Dermis microvascular lymphatic vessel endothelial cell (primary cell): ENCODE data around the gene NOS2. TPM values are rescaled to one million over a fixed set of nuclear protein-coding genes. Genes with fewer than 3 reads are reported as not detected.

ENCODE experiments used
- DNase-seq, 2 donors: peaks; one replicate each; pipeline versions ENCODE4 v3.0.0 to v3.0.0-alpha.2; 2010; ENCODE audit warnings: low read depth in 2 of 2
- total RNA-seq: library from RNA; depleted of rRNA; stranded (reverse); fragments of >200 nt; gene quantifications from 2 replicates; pipeline ENCODE4 v1.2.1, GENCODE V29; 2014

Gene NOS2
- total RNA-seq, 1 donor from 2014 or later = 0.77 TPM

DNA sequence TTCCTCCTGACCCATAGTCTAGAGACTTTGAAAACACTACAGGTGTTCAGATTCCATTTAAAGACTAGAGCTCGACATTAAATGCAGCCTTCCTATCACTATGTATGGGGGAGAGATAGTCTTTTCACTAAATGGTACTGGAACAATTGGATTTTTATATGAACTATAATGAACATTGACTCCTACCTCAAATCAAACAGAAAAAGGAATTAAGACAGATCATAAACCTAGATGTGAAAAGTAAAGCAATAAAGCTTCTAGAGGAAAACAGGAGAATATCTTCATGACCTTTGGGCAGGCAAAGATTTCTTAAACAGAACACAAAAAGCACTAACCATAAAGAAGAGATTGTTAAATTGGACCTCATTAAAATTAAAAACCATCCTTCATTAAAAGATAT, 18.8 kb upstream of the NOS2 start:
- no peak for DNase-seq

DNA sequence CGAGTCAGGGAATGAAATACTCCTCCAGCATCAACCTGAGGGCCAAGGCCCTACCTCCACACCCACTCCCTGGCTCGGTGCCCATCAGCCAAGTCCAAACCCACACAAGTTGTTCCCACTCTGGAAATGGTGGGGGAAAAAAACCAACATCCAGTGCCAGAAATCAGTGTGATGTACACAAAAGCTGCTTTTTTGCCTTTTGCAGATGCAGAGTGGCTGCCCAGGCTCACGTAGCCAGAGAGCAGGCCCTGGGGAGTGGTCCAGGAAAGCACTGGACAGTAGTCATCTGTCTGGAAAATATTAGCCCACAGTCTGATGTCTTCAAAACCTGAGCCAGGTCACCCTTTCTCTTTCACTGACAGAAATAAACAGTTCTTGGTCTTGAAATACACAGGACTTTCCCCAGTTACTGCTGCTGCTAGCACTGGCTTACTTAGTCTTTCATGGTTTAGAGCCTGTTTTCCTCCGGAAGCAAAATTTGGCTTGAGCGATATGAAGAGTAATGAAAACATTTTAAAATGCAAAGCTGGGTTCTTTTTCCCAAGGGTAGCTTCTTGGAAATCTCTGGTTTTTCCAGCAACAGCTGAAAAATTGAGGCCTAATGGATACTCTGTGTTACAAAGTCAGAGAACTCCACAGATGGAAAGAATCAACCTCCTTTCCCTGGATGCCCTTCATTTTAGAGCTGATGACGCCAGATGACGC, 18.2 kb upstream of the NOS2 start:
- DNase-seq = no peak

DNA sequence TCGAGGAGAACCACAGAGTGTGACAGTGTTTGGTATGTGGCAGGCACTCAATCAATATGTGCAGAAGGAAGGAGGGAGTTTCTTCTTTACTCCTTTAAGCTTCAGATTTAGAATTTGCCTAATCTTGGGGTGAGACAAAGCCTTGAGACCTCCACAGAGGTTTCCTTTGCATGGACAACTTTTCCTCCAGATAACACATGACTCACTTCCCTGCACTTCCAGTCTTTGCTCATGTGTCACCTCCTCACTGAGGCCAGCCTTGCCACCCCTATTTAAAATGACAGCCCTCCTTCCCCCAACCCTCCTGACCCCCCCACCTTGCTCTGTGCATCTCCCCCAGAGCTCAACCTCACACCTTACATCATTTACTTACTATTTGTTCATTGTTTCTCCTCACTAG, 17.4 kb upstream of the NOS2 start:
- DNase-seq = peak in 1 of 2 donors; percentile 64

DNA sequence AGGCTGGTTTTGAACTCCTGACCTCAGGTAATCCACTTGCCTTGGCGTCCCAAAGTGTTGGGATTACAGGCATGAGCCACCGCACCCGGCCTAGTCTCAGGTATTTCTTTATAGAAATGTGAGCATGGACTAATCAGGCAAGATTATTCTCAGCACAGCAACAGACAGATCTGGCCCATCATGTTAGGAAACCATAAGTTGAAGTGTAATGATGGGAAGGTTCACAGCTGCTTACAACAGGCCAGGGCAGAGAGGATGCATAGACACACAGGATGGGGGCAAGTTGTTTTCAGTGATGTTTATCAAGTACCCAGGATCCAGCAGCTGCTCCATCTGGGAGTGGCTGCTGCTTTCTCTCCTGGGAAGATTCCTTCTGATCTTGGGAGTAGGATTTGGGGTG, 16.6 kb upstream of the NOS2 start:
- no peak for DNase-seq

DNA sequence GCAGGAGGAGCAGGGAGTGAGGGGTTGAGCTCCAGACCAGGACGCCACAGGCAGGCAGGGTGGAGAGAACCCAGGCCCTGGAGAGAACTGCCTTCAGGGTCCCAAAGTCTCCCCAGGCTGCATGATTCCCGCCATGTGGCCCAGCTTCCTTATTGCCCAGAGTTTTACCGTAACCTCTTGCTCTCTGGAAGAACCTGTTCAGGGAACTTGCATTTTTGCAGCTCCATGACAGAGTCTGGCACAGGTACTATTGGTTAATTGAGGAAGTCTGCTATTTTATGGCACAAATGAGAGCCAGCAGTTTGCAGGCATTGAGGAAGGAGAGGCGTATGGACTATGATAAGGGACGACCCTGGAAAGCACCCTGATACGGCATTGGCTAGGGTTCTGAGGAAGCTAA, 11.6 kb upstream of the NOS2 start:
- no peak for DNase-seq

DNA sequence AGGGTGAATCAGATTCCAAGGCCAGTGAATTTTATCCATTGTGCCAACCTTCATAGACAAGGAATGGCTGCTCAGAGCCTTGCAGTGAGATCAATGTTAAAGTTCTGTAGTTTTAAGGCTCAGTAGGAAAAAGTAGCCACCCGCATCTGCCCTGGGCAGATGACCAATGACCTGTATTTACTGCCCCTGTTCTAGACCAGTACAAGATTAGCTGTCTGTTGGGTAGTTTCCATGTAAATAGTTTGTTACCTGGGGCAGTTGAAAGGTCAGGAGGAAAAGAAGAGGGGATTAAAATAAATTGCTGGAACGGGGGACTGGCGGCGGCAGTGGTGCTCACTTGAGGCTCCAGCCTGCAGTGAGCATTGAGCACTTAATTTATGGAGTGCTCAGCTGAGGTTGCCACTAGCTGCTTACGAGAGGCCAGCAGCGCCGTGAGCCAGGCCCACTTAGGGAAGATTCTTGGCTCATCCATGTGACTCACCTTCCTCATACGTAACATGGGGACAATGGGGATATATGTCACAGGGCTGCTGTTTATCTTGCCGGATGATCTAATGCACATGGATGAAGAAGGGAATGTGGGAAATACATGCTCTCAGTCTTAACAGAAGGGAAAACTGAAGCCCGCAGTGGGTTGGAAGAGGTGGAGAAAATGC, 10.7 kb upstream of the NOS2 start:
- peak in 1 of 2 donors; percentile 44 for DNase-seq

DNA sequence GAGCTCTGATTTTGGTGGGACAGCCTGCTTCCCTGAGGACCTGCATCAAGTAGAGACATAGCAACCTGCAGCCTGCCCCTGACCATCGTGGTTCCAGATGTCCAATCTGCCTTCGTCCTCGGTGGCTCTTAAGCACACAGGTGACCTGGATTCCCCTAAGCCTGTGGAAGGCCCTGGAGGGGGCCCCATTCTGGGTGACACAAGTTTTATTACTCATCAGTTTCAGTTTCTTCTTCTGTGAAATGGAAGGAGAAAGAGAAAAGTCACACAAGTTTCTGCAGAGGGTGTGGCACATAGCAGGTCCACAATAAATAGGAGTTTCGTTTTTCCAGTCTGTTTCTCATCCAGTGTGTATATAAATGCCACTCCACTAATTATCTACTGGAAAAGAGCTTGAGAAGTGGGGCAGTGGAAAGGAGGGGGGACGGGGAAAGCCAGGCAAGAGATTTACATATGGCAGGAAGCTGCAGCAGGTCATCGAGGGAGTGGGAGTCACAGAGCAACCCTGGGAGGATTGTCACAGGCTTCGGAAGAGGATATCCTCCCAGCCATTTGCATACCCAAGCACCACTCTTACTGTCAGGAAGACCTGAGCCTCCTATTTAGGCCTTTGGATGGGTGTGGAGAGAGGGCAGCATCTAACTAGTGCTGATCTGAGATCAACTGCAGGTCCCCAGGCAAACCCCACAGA, 10.0 kb upstream of the NOS2 start:
- no peak for DNase-seq

DNA sequence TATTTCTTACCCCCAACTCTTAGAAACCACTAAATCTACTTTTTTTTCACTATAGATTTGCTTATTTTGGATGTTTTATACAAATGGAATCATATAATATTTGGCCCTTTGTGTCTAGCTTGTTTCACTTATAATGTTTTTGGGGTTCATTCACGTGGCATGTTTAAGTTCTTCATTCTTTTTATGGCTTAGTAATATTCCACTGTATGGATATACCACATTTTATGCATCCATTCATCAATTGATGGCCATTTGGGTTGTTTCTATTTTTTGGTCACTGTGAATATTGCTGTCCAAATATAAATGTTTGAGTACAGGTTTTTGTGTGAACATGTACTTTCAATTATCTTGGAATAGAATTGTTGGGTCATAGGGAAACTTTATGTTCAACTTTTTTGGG, 9.2 kb upstream of the NOS2 start:
- no peak for DNase-seq

DNA sequence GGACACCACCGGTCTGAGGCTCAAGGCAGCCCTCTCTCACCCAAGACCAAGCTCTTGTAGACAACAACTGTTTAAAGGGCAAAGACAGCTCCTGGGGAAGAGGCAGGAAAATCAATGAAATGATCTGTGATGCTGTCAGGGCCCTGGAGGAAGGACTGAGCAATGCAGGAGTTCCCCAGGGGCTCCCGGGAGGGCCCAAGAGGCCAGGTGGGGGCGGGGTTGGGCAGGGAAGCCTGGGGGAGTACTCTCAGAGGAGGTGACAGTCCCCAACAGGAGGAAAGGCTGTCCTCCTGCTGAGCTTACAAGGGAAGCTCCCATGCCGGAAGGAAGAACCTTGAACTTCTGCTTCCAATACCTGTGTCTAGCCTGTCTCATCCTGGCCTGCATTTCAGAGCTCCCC, 8.3 kb upstream of the NOS2 start:
- no peak for DNase-seq

DNA sequence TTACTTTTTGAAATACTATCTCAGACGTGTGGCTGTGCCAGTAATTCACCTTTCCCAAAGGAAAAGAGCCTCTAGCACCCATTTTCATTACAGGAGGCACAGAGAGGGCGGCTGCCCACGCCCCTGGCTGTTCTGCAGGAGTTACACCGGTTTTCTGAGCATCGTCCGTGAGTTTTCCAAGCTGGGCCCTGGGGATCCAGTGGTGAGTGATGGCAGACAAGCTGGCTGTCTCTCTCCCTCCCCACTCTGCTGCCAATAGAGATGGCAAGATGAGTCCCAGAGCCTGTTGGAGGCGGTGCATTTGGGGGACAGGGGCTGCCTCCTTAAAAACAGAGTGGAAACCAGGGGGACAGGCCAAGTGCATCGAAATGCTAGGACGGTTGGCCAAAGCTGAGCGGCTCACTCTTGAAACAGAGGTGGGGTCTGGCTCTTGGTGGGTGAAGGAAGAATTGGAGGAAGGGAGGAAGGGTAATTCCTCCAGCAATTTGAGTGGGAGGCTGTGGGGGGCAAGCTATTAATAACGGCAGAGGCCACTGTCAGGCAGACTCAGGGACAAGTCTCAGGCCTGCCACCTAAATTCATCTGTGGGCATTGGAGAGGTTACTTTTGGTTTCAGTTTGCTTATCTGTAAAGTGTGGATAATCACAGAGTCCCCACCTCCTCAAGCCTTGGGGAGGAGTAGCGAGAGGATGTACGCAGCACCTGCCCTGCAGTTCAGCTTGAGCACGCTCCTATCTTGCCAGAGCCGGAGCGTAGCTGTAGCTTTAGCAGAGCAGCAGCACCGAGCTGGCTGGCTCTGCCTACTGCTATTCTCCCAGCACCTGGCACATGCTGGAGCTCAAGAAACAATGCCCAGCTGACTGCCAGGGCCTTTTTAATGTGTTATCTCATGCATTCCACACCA, 7.5 kb upstream of the NOS2 start:
- DNase-seq = no peak

DNA sequence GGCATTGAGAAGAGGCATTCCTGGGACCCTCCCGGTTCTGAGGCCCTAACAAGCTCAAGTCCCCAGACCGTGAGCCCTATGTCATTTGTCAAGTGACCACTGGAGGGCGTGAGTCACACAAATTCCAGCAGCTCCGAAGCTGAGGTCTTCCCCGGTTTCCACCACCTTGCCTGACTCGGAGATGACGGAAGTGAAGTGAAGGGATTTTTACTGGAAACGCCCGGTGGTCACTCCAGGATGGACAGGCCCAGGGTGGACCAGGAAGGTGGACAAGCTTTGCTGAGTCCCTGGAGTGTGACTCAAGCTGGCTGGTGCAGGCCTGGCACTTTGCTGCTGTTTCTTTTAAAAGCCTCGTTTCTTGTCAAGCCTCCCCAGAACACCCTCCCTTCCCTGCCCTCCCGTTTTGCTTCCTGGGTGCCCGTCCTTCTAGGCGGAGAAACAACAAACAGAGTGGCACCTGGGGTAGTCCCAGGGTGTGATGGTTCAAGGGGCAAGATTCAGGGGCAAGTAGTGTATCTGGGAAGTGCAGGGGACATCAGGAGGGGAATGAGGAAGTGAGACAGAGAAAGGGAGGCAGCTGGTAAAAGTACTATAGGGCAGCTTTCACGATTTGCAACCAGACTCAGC, 5.3 kb upstream of the NOS2 start:
- peak; percentile 60 to 87 for DNase-seq

DNA sequence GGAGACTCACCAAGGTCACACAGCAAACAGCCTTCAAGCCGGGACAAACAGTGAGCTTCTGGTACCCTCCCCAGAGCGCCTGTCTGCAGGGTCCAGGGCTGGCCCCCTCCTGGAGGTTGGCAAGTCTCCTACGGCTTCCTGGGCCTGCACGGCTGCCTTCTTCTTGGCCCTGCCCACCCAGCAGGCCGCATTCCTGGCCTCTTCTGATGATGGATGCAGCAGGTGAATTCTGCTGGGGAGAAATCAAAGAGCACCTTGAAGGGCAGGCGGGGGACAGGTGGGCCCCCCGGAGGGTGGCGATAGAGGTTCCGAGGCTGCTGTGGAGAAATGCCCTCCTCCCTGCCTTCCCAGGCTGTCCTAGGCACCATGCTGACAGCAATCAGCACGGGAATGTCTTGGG, 3.8 kb upstream of the NOS2 start:
- DNase-seq = no peak

DNA sequence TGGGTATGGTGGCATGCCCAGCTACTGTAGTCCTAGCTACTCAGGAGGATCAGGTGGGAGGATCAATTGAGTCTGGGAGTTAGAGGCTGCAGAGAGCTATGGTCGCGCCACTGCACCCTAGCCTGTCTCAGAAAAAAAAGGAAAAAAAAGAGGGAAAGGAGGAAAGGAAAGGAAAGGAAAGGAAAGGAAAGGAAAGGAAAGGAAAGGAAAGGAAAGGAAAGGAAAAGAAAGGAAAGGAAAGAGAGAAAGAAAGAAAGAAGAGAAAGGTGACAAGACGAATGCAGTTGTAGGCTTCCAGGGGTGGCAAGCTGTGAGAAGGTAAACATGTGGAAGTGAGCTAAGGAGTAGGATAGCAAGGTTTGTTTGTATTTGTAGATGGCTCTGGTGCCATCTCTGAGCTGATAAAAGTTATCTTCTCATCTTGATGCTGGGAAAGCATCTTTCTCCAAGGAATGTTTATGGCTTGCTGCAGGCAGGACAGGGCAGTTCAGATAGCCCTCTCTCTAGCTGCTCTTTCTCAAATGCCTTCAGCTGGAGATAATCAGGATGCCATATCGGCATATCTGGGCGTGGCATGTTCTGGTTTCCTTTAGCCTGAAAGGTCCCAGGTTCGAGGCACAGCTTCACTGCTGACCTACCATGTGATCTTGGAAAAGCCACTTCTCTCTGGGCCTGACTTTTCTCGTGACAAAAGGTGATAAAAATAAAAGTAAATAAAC, 2.8 kb upstream of the NOS2 start:
- DNase-seq = no peak

DNA sequence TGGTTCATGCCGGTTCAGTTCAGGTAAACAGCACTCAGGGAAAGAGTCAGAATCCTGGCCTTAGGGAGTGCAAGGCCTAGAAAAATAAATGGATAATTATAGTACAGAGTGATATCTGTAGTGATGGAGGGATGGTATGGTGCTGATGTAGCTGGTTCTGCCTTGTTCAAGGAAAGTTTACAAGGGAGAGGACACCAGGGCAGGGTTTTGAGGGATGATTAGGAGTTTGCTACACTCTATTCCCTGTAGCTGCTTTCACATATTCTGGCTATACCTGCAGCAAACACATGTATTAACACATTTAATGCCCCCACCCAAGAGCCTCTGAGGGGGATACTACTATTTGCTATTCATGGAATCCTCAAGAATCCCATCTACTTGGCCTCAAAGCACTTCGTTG, 1.7 kb upstream of the NOS2 start:
- DNase-seq = no peak

DNA sequence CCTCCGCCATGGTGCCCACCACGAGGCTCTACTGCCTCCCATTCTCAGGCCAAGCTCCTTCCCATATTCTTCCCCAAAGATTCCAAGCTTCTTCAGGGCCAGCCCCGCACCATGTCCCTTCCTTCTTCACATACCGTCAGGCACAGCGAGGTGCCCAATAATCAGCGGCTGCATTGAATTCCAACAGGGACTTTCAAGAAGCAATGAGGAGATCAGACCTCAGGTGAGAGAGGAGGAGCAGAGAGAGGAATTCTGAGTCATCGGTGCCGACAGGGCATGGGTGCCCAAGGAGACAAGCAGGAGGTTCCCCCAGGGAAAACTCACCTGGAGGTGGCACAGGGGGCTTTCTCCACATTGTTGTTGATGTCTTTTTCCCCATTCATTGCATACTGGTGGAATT, 2.0 kb downstream of the NOS2 start:
- DNase-seq = no peak

DNA sequence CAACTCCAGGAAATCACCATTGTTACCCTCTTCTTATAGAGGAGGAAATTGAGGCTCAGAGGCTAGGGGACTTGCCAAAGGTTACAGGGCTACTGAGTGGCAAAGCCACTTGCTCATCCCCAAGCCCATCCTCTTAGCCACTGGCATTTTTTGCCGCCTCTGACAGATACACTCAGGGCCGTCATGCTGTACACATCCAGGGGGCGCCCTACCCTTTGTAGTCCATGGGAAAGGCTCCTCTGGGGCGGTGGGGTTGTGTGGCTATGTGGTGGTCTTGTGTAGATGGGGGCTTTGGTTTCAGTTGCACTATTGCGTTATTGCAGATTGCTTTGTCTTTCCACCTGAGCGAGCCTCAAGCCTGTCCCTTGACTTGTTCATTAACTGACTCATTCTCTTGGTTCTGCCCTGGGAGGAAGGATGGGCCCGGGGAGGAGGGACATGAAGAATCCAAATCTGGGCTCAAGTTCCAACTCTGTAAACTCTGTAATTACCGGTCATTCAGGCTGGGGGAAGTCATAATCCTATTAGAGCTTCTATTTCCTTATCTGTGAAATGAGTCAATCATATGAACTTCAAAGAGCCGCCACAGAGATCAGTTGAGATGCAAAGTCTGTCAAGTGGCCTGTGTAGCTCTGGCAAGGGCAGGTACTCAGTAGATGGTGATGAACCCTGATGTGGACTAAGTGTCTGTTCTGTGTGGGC, 2.8 kb downstream of the NOS2 start:
- no peak for DNase-seq

DNA sequence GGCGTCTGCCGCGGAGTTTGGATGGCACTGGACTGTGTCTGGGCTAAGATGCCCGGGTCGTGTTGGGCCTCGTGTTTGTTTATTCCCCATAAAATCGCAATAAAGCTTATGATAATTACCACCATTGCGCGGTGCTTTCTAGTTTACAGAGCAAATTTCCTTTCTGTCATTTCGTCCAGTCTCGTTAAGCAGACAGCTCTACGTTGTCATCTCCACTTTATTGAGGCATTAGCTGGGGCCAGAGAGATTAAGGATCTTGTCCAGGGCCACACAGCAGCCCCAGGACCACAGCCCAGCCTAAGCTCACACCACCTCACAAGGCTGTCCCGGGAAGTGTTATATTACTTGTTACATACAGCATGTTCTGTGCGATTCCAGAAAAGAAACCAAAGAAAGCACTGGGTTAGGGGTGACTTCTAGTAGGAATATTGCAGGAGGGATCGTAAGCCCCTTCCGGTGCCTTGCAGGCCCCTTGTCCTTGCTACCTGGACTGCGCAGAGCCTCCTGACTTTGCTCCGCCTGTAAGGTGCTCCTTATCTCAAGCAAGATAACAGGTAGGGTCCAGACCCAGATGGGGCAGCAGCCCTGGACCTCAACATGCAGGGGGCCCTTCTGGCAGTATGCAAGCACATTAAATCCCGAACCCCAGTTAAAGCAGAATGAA, 6.3 kb downstream of the NOS2 start:
- no peak for DNase-seq

DNA sequence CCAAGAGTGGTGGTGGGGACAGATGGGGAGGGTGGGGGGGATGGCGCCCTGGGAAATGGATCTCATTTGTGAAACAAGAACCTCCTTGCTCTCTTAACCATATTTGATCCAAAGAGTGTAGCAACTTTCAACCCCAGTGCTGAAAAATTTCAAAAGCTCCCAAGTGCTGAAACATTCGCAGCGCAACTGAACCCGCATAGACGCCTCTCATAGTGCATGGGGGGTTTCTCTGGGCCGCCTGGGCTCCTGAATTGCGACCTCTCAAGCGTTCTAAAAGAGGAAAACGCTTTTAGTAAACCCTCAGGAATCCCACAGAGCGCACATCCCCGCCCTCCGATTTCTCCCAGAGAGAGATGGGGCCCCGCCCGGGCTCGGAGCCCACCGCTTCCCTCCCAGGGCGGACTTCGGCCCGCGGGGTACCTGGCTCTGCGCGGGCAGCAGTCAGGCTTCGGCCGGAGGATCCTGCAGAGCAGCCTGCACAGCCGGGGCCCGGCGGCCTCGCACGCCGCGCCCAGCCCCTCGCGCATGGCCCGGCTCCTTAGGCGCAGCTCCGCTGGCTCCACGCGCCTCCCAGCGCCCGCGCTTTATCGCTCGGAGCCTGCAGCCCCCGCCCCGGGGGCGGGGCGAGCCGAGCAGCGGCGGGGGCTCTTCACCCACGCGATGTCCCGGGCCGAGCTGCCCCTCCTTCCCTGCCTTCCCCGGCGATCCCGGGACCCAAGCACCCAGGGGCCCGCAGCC, 7.0 kb downstream of the NOS2 start:
- peak in 1 of 2 donors; percentile 15 for DNase-seq

DNA sequence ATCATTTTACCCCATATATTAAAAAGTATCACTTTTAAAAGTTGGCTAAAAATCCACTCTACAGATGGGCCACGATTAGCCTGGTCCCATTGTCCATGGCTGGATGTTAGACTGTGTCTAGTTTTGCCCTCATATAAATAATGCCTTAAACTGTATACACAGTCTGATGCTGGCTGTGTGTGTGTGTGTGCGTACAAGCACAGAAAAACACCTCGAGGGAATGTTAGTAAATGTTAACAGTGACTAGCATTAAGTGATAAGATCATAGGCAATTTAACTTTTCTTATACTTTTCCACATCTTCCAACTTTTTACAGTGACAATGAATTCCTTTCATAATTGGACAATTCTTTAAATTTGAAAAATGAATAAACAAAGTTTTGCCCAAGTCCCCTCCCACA, 8.2 kb downstream of the NOS2 start:
- no peak for DNase-seq
